GM08714 (cell line): ENCODE results near the gene BBS12.

Source experiments
- H3K4me3 ChIP-seq: fragments of 200-500 bp; sonication (Bioruptor generic); 2 replicates; pipeline ENCODE4 v1.5.1; 2014; ENCODE audit warnings: mild to moderate bottlenecking, low read length, inconsistent platforms
- ZNF274 ChIP-seq: IDR thresholded peaks from 2 replicates; pipeline ENCODE4 v1.6.1; 2012; ENCODE audit warnings: mild to moderate bottlenecking, low read depth, low read length

The BBS12 gene

GRCh38 chr4:122706511-122706910, 26.0 kb upstream of the BBS12 start:
- TF ChIP-seq ZNF274: no peak
- H3K4me3 ChIP-seq: no peak overlapping the region

GRCh38 chr4:122707497-122707896, 25.0 kb upstream of the BBS12 start:
- TF ChIP-seq ZNF274: no peak
- H3K4me3 ChIP-seq: no peak overlapping the region

GRCh38 chr4:122709236-122709635, 23.3 kb upstream of the BBS12 start:
- no peak overlapping the region for H3K4me3 ChIP-seq
- no peak for TF ChIP-seq ZNF274

GRCh38 chr4:122710434-122711308, 21.8 kb upstream of the BBS12 start:
- no peak overlapping the region for H3K4me3 ChIP-seq
- TF ChIP-seq ZNF274: no peak

GRCh38 chr4:122711919-122712318, 20.6 kb upstream of the BBS12 start:
- H3K4me3 ChIP-seq: no peak overlapping the region
- TF ChIP-seq ZNF274: no peak

- TF ChIP-seq ZNF274: no peak
- H3K4me3 ChIP-seq: no peak overlapping the region
Observed at GRCh38 chr4:122712782-122713181, 19.7 kb upstream of the BBS12 start.

- no peak overlapping the region for H3K4me3 ChIP-seq
- no peak for TF ChIP-seq ZNF274
Observed at GRCh38 chr4:122715221-122715620, 17.3 kb upstream of the BBS12 start.

GRCh38 chr4:122716825-122717448, 15.6 kb upstream of the BBS12 start:
- no peak overlapping the region for H3K4me3 ChIP-seq
- no peak for TF ChIP-seq ZNF274

GRCh38 chr4:122718281-122718680, 14.2 kb upstream of the BBS12 start:
- no peak for TF ChIP-seq ZNF274
- no peak overlapping the region for H3K4me3 ChIP-seq

- TF ChIP-seq ZNF274: no peak
- no peak overlapping the region for H3K4me3 ChIP-seq
Observed at GRCh38 chr4:122722256-122722655, 10.2 kb upstream of the BBS12 start.

GRCh38 chr4:122728856-122729255, 3.6 kb upstream of the BBS12 start:
- no peak for TF ChIP-seq ZNF274
- no peak overlapping the region for H3K4me3 ChIP-seq

GRCh38 chr4:122731676-122732075, 828 bp upstream of the BBS12 start:
- no peak overlapping the region for H3K4me3 ChIP-seq
- no peak for TF ChIP-seq ZNF274

GRCh38 chr4:122733787-122734120, 1.2 kb downstream of the BBS12 start:
- TF ChIP-seq ZNF274: no peak
- H3K4me3 ChIP-seq: 0 out of 2 replicates have a peak overlapping the region, but pooled peaks have one; percentile 80

GRCh38 chr4:122739174-122739573, 6.7 kb downstream of the BBS12 start:
- H3K4me3 ChIP-seq: no peak overlapping the region
- TF ChIP-seq ZNF274: no peak
